ENCODE measurements around the gene NUP42. TPM values are rescaled to one million over a fixed set of nuclear protein-coding genes. Genes with fewer than 3 reads are reported as not detected.

The NUP42 gene
- total RNA-seq, 1 experiment from 2014 or later: 38.6 TPM

- Histone ChIP-seq H3K4me3 (ENCODE audit: low read depth, low read length) (no peak overlapping the region), H3K36me3 (ENCODE audit: control insufficient read depth, insufficient read depth, low read length) (no peaks in the 10 kb centered on the region), H3K27me3 (replicated peaks; ENCODE audit: control insufficient read depth, insufficient read depth, low read length) (no peaks in the 10 kb centered on the region), H3K4me1 (no peaks in the 10 kb centered on the region), H3K9me3 (no peaks in the 10 kb centered on the region)
- intact Hi-C loops (cut with micrococcal nuclease; ENCODE audit: unreplicated experiment): no loop called here
- TF ChIP-seq CTCF (IDR thresholded peaks at IDR 0.05; ENCODE audit: insufficient read depth in 1 of 2, low read depth in 1 of 2, low read length in 1 of 2, severe bottlenecking in 1 of 2, unreplicated experiment in 1 of 2): no peak
- no TSS peak for BruUV-seq (replicated peaks)
- ChIA-PET POLR2A (no interaction called here), CTCF (interaction anchor here (1.0 kb wide), 1 partner anchor 45 kb away, joined by 3 read pairs; no protein-coding TSS in a partner anchor)
- H3K27me3 Mint-ChIP-seq (ENCODE audit: insufficient read depth, unreplicated experiment): peaks cover 3% of the 10 kb centered on the region
- H3K4me3 Mint-ChIP-seq (ENCODE audit: unreplicated experiment): no peak overlapping the region
- H3K36me3 Mint-ChIP-seq (ENCODE audit: insufficient read depth, unreplicated experiment): no peaks in the 10 kb centered on the region
- no peaks in the 10 kb centered on the region for H3K4me1 Mint-ChIP-seq (ENCODE audit: low read depth, unreplicated experiment)
- H3K27ac Mint-ChIP-seq (ENCODE audit: unreplicated experiment): no peak overlapping the region
- DNase-seq: no peak
- H3K9me3 Mint-ChIP-seq (ENCODE audit: unreplicated experiment): no peaks in the 10 kb centered on the region
Measured at GRCh38 chr7:23228412-23228811, 46.6 kb downstream of the NUP42 start.

- Mint-ChIP-seq H3K4me1 (ENCODE audit: low read depth, unreplicated experiment) (no peaks in the 10 kb centered on the region), H3K9me3 (ENCODE audit: unreplicated experiment) (no peaks in the 10 kb centered on the region), H3K4me3 (ENCODE audit: unreplicated experiment) (no peak overlapping the region), H3K27ac (ENCODE audit: unreplicated experiment) (no peak overlapping the region), H3K27me3 (ENCODE audit: insufficient read depth, unreplicated experiment) (no peaks in the 10 kb centered on the region), H3K36me3 (ENCODE audit: insufficient read depth, unreplicated experiment) (no peaks in the 10 kb centered on the region)
- intact Hi-C loops (cut with micrococcal nuclease; ENCODE audit: unreplicated experiment): no loop called here
- no peak overlapping the region for H3K4me3 ChIP-seq (ENCODE audit: low read depth, low read length)
- no peak for DNase-seq
- ChIA-PET POLR2A (no interaction called here), CTCF (interaction anchor here (0.6 kb wide), 2 partner anchors 24 to 178 kb away, joined by 3 read pairs; no protein-coding TSS in a partner anchor)
- no TSS peak for BruUV-seq (replicated peaks)
- H3K36me3 ChIP-seq (ENCODE audit: control insufficient read depth, insufficient read depth, low read length): no peaks in the 10 kb centered on the region
- no peaks in the 10 kb centered on the region for H3K4me1 ChIP-seq
- no peaks in the 10 kb centered on the region for H3K27me3 ChIP-seq (replicated peaks; ENCODE audit: control insufficient read depth, insufficient read depth, low read length)
- H3K9me3 ChIP-seq: no peaks in the 10 kb centered on the region
- no peak for TF ChIP-seq CTCF (IDR thresholded peaks at IDR 0.05; ENCODE audit: insufficient read depth in 1 of 2, low read depth in 1 of 2, low read length in 1 of 2, severe bottlenecking in 1 of 2, unreplicated experiment in 1 of 2)
Measured at GRCh38 chr7:23230641-23231101, 48.8 kb downstream of the NUP42 start.

GRCh38 chr7:23232966-23233365 lies 51.1 kb downstream of the NUP42 start:
- ChIA-PET CTCF (no interaction called here), POLR2A (no interaction called here)
- Histone ChIP-seq H3K4me1 (no peaks in the 10 kb centered on the region), H3K4me3 (ENCODE audit: low read depth, low read length) (no peak overlapping the region), H3K27me3 (replicated peaks; ENCODE audit: control insufficient read depth, insufficient read depth, low read length) (no peaks in the 10 kb centered on the region), H3K36me3 (ENCODE audit: control insufficient read depth, insufficient read depth, low read length) (no peaks in the 10 kb centered on the region), H3K9me3 (no peaks in the 10 kb centered on the region)
- Mint-ChIP-seq H3K4me1 (ENCODE audit: low read depth, unreplicated experiment) (no peaks in the 10 kb centered on the region), H3K27ac (ENCODE audit: unreplicated experiment) (no peak overlapping the region), H3K4me3 (ENCODE audit: unreplicated experiment) (no peak overlapping the region), H3K9me3 (ENCODE audit: unreplicated experiment) (no peaks in the 10 kb centered on the region), H3K27me3 (ENCODE audit: insufficient read depth, unreplicated experiment) (peaks cover 2% of the 10 kb centered on the region), H3K36me3 (ENCODE audit: insufficient read depth, unreplicated experiment) (no peaks in the 10 kb centered on the region)
- intact Hi-C loops (cut with micrococcal nuclease; ENCODE audit: unreplicated experiment): no loop called here
- DNase-seq: no peak
- BruUV-seq (replicated peaks): no TSS peak
- no peak for TF ChIP-seq CTCF (IDR thresholded peaks at IDR 0.05; ENCODE audit: insufficient read depth in 1 of 2, low read depth in 1 of 2, low read length in 1 of 2, severe bottlenecking in 1 of 2, unreplicated experiment in 1 of 2)
